Stimulated activated effector memory CD8-positive, alpha-beta T cell treated with anti-CD3 and anti-CD28 coated beads, Interleukin-12 subunit alpha, Interleukin-12 subunit beta, amount 100 ng/mL, for 72 hours (primary cell): ENCODE measurements around the gene GTF2H1.
"Not testable (repeated sequence)": the region's sequence is repeated elsewhere in the genome, so short reads cannot be mapped to it uniquely, and the experiment has no call there.

ENCODE experiments used
- ATAC-seq: fragments of 150-1000 bp; cut with Tn5 transposase; 2 replicates; pipeline ENCODE4 v1.10.0; 2021
- DNase-seq, 2 donors: peaks; one replicate each; pipeline ENCODE4 v3.0.0; 2021 to 2022; ENCODE audit warnings: low spot score in 2 of 2
- H3K27ac Mint-ChIP-seq: one replicate; pipeline ENCODE4 v1.8.0; 2022; ENCODE audit warnings: mild to moderate bottlenecking, mixed read lengths
- H3K36me3 Mint-ChIP-seq: one replicate; pipeline ENCODE4 v1.8.0; 2022; ENCODE audit warnings: mild to moderate bottlenecking, mixed read lengths
- H3K4me1 Mint-ChIP-seq: one replicate; pipeline ENCODE4 v1.8.0; 2022; ENCODE audit warnings: mixed read lengths
- H3K4me3 Mint-ChIP-seq: one replicate; pipeline ENCODE4 v1.8.0; 2022; ENCODE audit warnings: mild to moderate bottlenecking, mixed read lengths
- H3K9me3 Mint-ChIP-seq: one replicate; pipeline ENCODE4 v1.8.0; 2022; ENCODE audit warnings: mixed read lengths

Gene GTF2H1

GRCh38 chr11:18383388-18384156 is 61.2 kb downstream of the GTF2H1 start:
- H3K4me3 Mint-ChIP-seq, result peak overlapping the region; percentile 77
- ATAC-seq (peak; percentile 98), DNase-seq (peak; percentile 60 to 88)
- H3K27ac Mint-ChIP-seq, result peak overlapping the region; percentile 97
- H3K9me3 Mint-ChIP-seq, result no peaks in the 10 kb centered on the region
- peaks cover 35% of the 10 kb centered on the region for H3K4me1 Mint-ChIP-seq
- H3K36me3 Mint-ChIP-seq, result peaks cover 7% of the 10 kb centered on the region

DNA sequence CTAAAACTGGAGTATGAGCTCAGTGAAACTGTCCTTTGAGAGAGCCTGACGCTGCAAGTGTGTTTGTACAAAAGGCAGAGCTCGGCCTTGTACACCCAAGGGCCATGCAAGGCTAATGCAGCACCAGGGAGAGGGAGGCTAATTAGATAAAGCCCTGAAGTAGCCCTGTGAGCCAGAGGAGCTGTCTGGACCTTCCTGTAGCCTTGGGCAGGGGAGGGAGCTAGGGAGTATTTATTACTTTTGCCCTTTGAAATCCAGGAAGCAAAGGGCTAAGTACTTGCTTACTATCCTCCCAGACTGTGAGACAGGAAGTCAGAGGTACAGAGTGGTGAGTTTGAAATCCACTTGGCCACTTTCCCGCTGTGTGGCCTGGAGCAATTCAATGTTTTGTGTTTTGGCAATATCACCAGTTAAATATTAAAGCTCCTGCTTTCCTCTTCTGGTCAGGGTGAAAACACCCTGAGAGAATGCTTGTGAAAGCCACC is 61.8 kb downstream of the GTF2H1 start:
- DNase-seq, result no peak
- Mint-ChIP-seq H3K4me3 (peak overlapping the region; percentile 77), H3K27ac (peak overlapping the region; percentile 97), H3K36me3 (peaks cover 7% of the 10 kb centered on the region), H3K4me1 (peaks cover 35% of the 10 kb centered on the region), H3K9me3 (no peaks in the 10 kb centered on the region)
- peak; percentile 35 for ATAC-seq

- Mint-ChIP-seq H3K27ac (no peak overlapping the region), H3K4me1 (peaks cover 51% of the 10 kb centered on the region), H3K9me3 (no peaks in the 10 kb centered on the region), H3K36me3 (peaks cover 23% of the 10 kb centered on the region), H3K4me3 (no peak overlapping the region)
- no peak for ATAC-seq
- no peak for DNase-seq
These were observed 67.7 kb downstream of the GTF2H1 start for GRCh38 chr11:18390088-18390487.

- Mint-ChIP-seq H3K9me3 (no peaks in the 10 kb centered on the region), H3K4me1 (peaks cover 43% of the 10 kb centered on the region), H3K36me3 (peaks cover 49% of the 10 kb centered on the region), H3K4me3 (peak overlapping the region; percentile 97), H3K27ac (peak overlapping the region; percentile 48)
- ATAC-seq (no peak), DNase-seq (no peak)
These were observed 70.3 kb downstream of the GTF2H1 start for GRCh38 chr11:18392434-18393321.

DNA sequence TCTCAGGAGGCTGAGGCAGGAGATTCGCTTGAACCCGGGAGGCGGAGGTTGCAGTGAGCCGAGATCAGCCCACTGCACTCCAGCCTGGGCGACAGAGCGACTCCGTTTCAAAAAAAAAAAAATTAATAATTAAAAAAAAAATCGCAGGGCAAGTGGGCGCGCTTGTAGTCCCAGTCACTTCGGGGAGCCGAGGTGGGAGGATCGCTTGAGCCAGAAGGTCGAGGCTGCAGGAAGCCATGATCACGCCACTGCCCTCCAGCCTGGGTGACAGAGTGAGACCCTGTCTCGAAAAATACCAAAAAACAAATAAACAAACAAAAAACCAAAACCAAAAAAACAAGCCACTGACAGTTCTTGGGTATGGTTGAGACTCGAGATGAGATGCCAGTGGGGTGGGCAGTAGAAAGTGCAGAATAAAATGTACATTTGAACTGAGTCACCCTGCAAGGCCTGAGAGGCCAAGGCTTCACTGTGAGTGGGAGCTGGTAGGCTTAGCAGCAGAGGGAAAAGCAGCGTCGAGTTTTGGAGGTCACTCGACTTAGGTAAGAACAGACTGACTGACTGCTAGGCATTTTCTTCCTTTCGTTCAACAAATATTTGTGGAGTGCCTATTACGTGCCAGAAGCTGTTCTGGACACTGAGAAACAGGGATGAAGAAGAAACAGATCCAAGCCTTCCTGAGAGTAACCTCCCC is 71.4 kb downstream of the GTF2H1 start:
- ATAC-seq (peak; percentile 45), DNase-seq (no peak)
- Mint-ChIP-seq H3K4me1 (peaks cover 49% of the 10 kb centered on the region), H3K9me3 (no peaks in the 10 kb centered on the region), H3K36me3 (peaks cover 59% of the 10 kb centered on the region), H3K4me3 (peak overlapping the region; percentile 97), H3K27ac (peak overlapping the region; percentile 99)

GRCh38 chr11:18394275-18394927 is 72.0 kb downstream of the GTF2H1 start, which contains the start of gene LDHA:
Gene LDHA (plus strand): TSS chr11:18394563. CDS start chr11:18396843, 2,280 bp downstream.
- peak within 1 kb of the TSS; percentile 99 for H3K27ac Mint-ChIP-seq
- DNase-seq, result peak; percentile 98 to 99
- peaks cover 66% of the 10 kb centered on the region for H3K36me3 Mint-ChIP-seq
- H3K4me1 Mint-ChIP-seq, result peaks cover 56% of the 10 kb centered on the region
- H3K4me3 Mint-ChIP-seq, result peak within 1 kb of the TSS; percentile 97
- no peaks in the 10 kb centered on the region for H3K9me3 Mint-ChIP-seq
- ATAC-seq, result peak; percentile 89

DNA sequence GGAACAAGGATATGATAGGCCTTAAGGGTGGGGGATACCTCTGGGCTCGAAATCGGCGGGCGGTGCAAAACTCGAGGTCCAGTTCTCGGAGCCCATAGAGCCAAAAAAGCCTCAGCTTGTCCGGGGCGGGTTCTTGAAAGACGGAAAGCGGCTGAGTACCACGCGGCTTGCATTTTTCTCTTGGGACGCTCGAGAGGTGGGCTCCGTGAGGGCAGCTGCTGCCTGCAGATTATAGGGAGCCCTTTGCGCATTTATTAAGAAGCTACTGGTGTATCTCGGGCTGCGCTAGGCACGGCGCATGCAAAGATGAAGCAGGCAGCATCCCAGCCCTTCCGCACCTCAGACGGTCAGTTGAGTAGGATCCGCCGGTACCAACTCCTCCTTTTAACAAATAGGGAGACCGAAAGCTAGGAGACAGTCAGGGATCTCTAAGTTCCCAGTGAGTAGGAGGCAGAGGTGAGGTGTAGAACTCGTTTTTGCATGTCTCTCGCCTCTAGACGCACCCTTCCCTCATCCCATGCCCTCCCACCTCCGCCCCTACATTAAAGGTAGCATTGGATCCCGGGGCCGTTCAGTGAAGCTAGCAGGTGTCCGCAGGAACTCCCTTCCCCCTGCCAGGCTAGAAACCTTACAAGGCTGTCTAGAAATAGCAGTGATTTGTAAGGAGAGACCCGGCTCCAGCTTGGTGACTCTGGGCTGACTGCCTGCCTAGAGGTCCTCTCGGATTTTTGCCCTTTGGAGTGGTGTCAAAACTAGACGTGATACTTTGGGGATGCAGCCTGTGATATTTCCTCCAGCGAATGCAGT is 72.8 kb downstream of the GTF2H1 start:
- ATAC-seq (no peak), DNase-seq (peak in 1 of 2 donors; percentile 70)
- Mint-ChIP-seq H3K4me1 (peaks cover 54% of the 10 kb centered on the region), H3K27ac (peak overlapping the region; percentile 99), H3K9me3 (no peaks in the 10 kb centered on the region), H3K36me3 (peaks cover 73% of the 10 kb centered on the region), H3K4me3 (peak overlapping the region; percentile 97)

GRCh38 chr11:18395735-18396504 is 73.6 kb downstream of the GTF2H1 start:
- peak overlapping the region; percentile 99 for H3K27ac Mint-ChIP-seq
- no peaks in the 10 kb centered on the region for H3K9me3 Mint-ChIP-seq
- H3K4me3 Mint-ChIP-seq, result peak overlapping the region; percentile 97
- DNase-seq (peak; percentile 91 to 99), ATAC-seq (peak; percentile 71)
- H3K4me1 Mint-ChIP-seq, result peaks cover 54% of the 10 kb centered on the region
- peaks cover 81% of the 10 kb centered on the region for H3K36me3 Mint-ChIP-seq

DNA sequence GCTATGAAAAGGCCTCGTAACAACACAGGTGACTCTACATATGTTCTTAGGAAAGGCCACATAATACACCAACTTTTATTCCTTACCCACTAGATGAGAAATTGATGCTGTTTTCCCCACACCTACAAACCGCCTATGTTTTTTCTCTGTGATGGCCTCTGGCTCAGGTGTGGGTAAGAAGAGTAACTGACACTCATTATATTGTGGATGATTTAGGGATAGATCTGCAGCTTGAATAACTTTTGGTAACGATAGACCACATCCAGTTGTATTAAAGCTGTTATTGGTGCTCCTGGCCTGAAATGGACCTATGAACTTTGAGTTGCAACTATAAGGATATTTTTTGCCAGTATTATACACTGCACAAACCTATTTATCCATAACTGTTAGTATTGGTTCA is 75.6 kb downstream of the GTF2H1 start:
- no peaks in the 10 kb centered on the region for H3K9me3 Mint-ChIP-seq
- ATAC-seq (no peak), DNase-seq (no peak)
- peaks cover 38% of the 10 kb centered on the region for H3K4me1 Mint-ChIP-seq
- H3K4me3 Mint-ChIP-seq, result peak overlapping the region; percentile 97
- peaks cover 100% of the 10 kb centered on the region for H3K36me3 Mint-ChIP-seq
- H3K27ac Mint-ChIP-seq, result peak overlapping the region; percentile 74

DNA sequence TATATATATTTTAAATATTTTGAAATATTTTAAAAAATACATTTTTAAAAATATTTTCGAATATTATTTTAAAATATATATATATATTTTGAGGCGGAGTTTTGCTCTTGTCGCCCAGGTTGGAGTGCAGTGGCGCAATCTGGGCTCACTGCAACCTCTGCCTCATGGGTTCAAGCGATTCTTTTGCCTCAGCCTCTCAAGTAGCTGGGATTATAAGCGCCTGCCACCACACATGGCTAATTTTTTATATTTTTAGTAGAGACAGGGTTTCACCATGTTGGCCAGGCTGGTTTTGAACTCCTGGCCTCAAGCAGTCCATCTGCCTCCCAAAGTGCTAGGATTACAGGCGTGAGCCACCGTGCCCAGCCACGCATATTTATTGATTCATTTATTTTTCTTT is 78.7 kb downstream of the GTF2H1 start:
- not testable (repeated sequence) for H3K9me3 Mint-ChIP-seq, DNase-seq, ATAC-seq, H3K27ac Mint-ChIP-seq, H3K4me3 Mint-ChIP-seq
- peaks cover 100% of the 10 kb centered on the region for H3K36me3 Mint-ChIP-seq
- H3K4me1 Mint-ChIP-seq, result peaks cover 22% of the 10 kb centered on the region

DNA sequence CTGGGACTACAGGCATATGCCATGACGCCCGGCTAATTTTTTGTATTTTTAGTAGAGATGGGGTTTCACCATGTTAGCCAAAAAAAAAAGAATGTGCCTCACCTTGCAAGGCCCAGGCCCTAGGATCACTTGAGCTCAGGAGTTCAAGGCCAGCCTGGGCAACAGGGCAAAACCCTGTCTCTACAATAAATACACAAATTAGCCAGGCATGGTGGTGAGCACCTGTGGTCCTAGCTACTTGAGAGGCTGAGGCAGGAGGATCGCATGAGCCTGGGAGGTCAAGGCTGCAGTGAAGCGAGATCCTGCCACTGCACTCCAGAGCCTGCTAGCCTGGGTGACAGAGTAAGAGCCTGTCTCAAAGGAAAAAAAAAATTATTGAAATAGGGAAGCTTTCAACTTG is 81.7 kb downstream of the GTF2H1 start:
- H3K4me1 Mint-ChIP-seq, result peaks cover 8% of the 10 kb centered on the region
- H3K27ac Mint-ChIP-seq, result no peak overlapping the region
- H3K36me3 Mint-ChIP-seq, result peaks cover 100% of the 10 kb centered on the region
- no peak for ATAC-seq
- no peaks in the 10 kb centered on the region for H3K9me3 Mint-ChIP-seq
- H3K4me3 Mint-ChIP-seq, result no peak overlapping the region
- no peak for DNase-seq

DNA sequence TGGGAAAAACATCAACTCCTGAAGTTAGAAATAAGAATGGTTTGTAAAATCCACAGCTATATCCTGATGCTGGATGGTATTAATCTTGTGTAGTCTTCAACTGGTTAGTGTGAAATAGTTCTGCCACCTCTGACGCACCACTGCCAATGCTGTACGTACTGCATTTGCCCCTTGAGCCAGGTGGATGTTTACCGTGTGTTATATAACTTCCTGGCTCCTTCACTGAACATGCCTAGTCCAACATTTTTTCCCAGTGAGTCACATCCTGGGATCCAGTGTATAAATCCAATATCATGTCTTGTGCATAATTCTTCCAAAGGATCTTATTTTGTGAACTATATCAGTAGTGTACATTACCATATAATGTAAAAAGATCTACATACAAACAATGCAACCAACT is 85.0 kb downstream of the GTF2H1 start:
- Mint-ChIP-seq H3K36me3 (peaks cover 85% of the 10 kb centered on the region), H3K4me1 (peaks cover 14% of the 10 kb centered on the region), H3K27ac (peak overlapping the region; percentile 26)
- not testable (repeated sequence) for H3K9me3 Mint-ChIP-seq, H3K4me3 Mint-ChIP-seq, ATAC-seq, DNase-seq

- Mint-ChIP-seq H3K27ac (no peak overlapping the region), H3K36me3 (peaks cover 71% of the 10 kb centered on the region), H3K4me3 (no peak overlapping the region), H3K9me3 (no peaks in the 10 kb centered on the region), H3K4me1 (peaks cover 15% of the 10 kb centered on the region)
- DNase-seq (no peak), ATAC-seq (peak; percentile 14)
These were observed 86.4 kb downstream of the GTF2H1 start for GRCh38 chr11:18408558-18409291.
